HepG2 (cell line): ENCODE measurements around the gene GALNTL6. TPM values are rescaled to one million over a fixed set of nuclear protein-coding genes. Genes with fewer than 3 reads are reported as not detected.

ENCODE experiments used
- ATAC-seq: fragments of 200-7000 bp; cut with Tn5 transposase; 3 replicates; pipeline ENCODE4 v1.9.1; 2020; ENCODE audit warnings: mild to moderate bottlenecking, moderate library complexity
- BruUV-seq: library from RNA; stranded (reverse); fragments of 400-500 nt; replicated peaks from 2 replicates; lab custom pipeline; 2021; lab: Mats Ljungman, UMichigan
- CTCF ChIA-PET: fragments of 300-600 bp; formaldehyde crosslinking; extraction: SDS; loops from one replicate; lab custom pipeline; 2021; ENCODE audit warnings: low total read pairs, inconsistent platforms, low intra/inter-chr PET ratio; lab: Yijun Ruan, JAX
- POLR2A ChIA-PET: fragments of 350-600 bp; sonication (Branson Sonifier 250); formaldehyde crosslinking; loops from one replicate; lab custom pipeline; 2020; ENCODE audit warnings: antibody characterized with exemption, inconsistent platforms; lab: Yijun Ruan, JAX
- DNase-seq: peaks from one replicate; pipeline ENCODE4 v3.0.0-alpha.2; 2015; ENCODE audit warnings: low spot score
- FAIRE-seq: peaks from 3 replicates; lab custom pipeline; 2011; peaks lifted over from hg19 to GRCh38; lab: Jason Lieb, UNC
- H2AFZ ChIP-seq: one replicate; pipeline ENCODE4 v1.6.1; 2011; ENCODE audit warnings: low read length, inconsistent platforms
- H3K27ac ChIP-seq: fragments of 300-600 bp; 3 replicates; pipeline ENCODE4 v1.8.0; 2011; ENCODE audit warnings: mixed run types, mild to moderate bottlenecking, mixed read lengths, low read length, inconsistent platforms; ENCODE audit not compliant: insufficient read depth; ENCODE audit errors: extremely low read length
- H3K27me3 ChIP-seq, 2 experiments: fragments of 200-600 bp in 1 of 2; 2 replicates in 1 of 2; 3 replicates in 1 of 2; pipeline versions ENCODE4 v1.6.0 to v1.8.0; 2011; ENCODE audit warnings: low read length in 2 of 2, mild to moderate bottlenecking in 2 of 2, moderate library complexity in 2 of 2, inconsistent platforms in 1 of 2; ENCODE audit not compliant: insufficient read depth in 2 of 2, control insufficient read depth in 1 of 2
- H3K36me3 ChIP-seq, 2 experiments: fragments of 200-600 bp in 1 of 2; replicated peaks in 1 of 2; 2 replicates in 1 of 2; 3 replicates in 1 of 2; pipeline versions ENCODE4 v1.5.1 to v1.8.0; 2011; ENCODE audit warnings: low read length in 2 of 2, inconsistent platforms in 1 of 2; ENCODE audit not compliant: insufficient read depth in 2 of 2, control insufficient read depth in 1 of 2
- H3K4me1 ChIP-seq: 2 replicates; pipeline ENCODE4 v1.5.1; 2012; ENCODE audit warnings: low read length, inconsistent platforms; ENCODE audit not compliant: insufficient read depth
- H3K4me2 ChIP-seq: 2 replicates; pipeline ENCODE4 v1.6.0; 2011; ENCODE audit warnings: low read depth, low read length, inconsistent platforms
- H3K4me3 ChIP-seq, 3 experiments: fragments of 200-600 bp in 1 of 3; sonication (generic), shearing (Covaris generic) in 1 of 3; replicated peaks in 1 of 3; 2 replicates each; pipeline ENCODE4 v1.5.1; 2011 to 2016; ENCODE audit warnings: low read length in 3 of 3, inconsistent platforms in 2 of 3, low read depth in 2 of 3, mild to moderate bottlenecking in 2 of 3, control low read depth in 1 of 3, mixed read lengths in 1 of 3; ENCODE audit not compliant: insufficient read depth in 1 of 3
- H3K79me2 ChIP-seq: one replicate; pipeline ENCODE4 v1.6.1; 2011; ENCODE audit warnings: low read length, inconsistent platforms; ENCODE audit not compliant: insufficient read depth
- H3K9ac ChIP-seq: 2 replicates; pipeline ENCODE4 v1.6.0; 2011; ENCODE audit warnings: mild to moderate bottlenecking, low read depth, low read length, inconsistent platforms; ENCODE audit not compliant: insufficient read depth
- H3K9me3 ChIP-seq: 2 replicates; pipeline ENCODE4 v1.5.1; 2012; ENCODE audit warnings: mild to moderate bottlenecking, low read length
- H4K20me1 ChIP-seq: 2 replicates; pipeline ENCODE4 v1.6.0; 2011; ENCODE audit warnings: inconsistent platforms, mild to moderate bottlenecking, low read length, moderate library complexity; ENCODE audit not compliant: insufficient read depth
- EP300 ChIP-seq, 3 experiments: sonication (generic) in 1 of 3; formaldehyde crosslinking in 1 of 3; IDR thresholded peaks; 2 replicates each; pipeline versions ENCODE4 v1.5.1 to v1.6.1; 2011 to 2020; ENCODE audit warnings: low read depth in 2 of 3, low read length in 2 of 3, borderline replicate concordance in 1 of 3, improper control_type of control experiment in 1 of 3, mild to moderate bottlenecking in 1 of 3, missing genetic modification reagents in 1 of 3, moderate library complexity in 1 of 3
- FOXP1 ChIP-seq, 2 experiments: fragments of 450-650 bp in 1 of 2; IDR thresholded peaks; 2 replicates each; pipeline ENCODE4 v1.6.1; 2017 to 2018; ENCODE audit warnings: antibody characterized with exemption in 1 of 2
- HDAC1 ChIP-seq: sonication (generic); formaldehyde crosslinking; IDR thresholded peaks from 2 replicates; pipeline ENCODE4 v1.5.1; 2020; ENCODE audit warnings: mild to moderate bottlenecking, missing genetic modification reagents
- HOXD1 ChIP-seq: sonication (generic); formaldehyde crosslinking; IDR thresholded peaks from 2 replicates; pipeline ENCODE4 v1.5.0; 2020; ENCODE audit warnings: missing genetic modification reagents
- IRX3 ChIP-seq: sonication (generic); formaldehyde crosslinking; IDR thresholded peaks from 2 replicates; pipeline ENCODE4 v1.8.1; 2023; ENCODE audit warnings: mild to moderate bottlenecking, low read depth, missing genetic modification reagents, borderline replicate concordance
- KDM4B ChIP-seq: sonication (generic); formaldehyde crosslinking; IDR thresholded peaks from 2 replicates; pipeline ENCODE4 v1.4.0; 2020; ENCODE audit warnings: missing genetic modification reagents
- MLLT10 ChIP-seq: sonication (generic); formaldehyde crosslinking; IDR thresholded peaks from 2 replicates; pipeline ENCODE4 v1.4.0; 2020; ENCODE audit warnings: missing genetic modification reagents
- PCBP2 ChIP-seq: fragments of 200-400 bp; formaldehyde crosslinking; optimal IDR thresholded peaks from 2 replicates; pipeline ENCODE3; 2018; ENCODE audit warnings: low read length, low read depth; ENCODE audit not compliant: poor library complexity, severe bottlenecking
- POGZ ChIP-seq: sonication (generic); formaldehyde crosslinking; IDR thresholded peaks from 2 replicates; pipeline ENCODE4 v1.4.0; 2020; ENCODE audit warnings: mild to moderate bottlenecking, missing genetic modification reagents
- PRMT3 ChIP-seq: sonication (generic); formaldehyde crosslinking; IDR thresholded peaks from 2 replicates; pipeline ENCODE4 v1.8.1; 2022; ENCODE audit warnings: low read depth, mild to moderate bottlenecking, moderate library complexity, missing genetic modification reagents, borderline replicate concordance
- SALL2 ChIP-seq: sonication (generic); formaldehyde crosslinking; IDR thresholded peaks from 2 replicates; pipeline ENCODE4 v1.8.1; 2023; ENCODE audit warnings: mild to moderate bottlenecking, missing genetic modification reagents, inconsistent platforms
- SETDB1 ChIP-seq: sonication (generic); formaldehyde crosslinking; IDR thresholded peaks from 2 replicates; pipeline ENCODE4 v1.5.1; 2020; ENCODE audit warnings: missing genetic modification reagents, mild to moderate bottlenecking, borderline replicate concordance
- TBP ChIP-seq: sonication (generic); formaldehyde crosslinking; IDR thresholded peaks from 2 replicates; pipeline ENCODE4 v1.5.0; 2020; ENCODE audit warnings: missing genetic modification reagents
- ZNF251 ChIP-seq: sonication (generic); formaldehyde crosslinking; IDR thresholded peaks from 2 replicates; pipeline ENCODE4 v1.9.0; 2021; ENCODE audit warnings: mild to moderate bottlenecking, missing genetic modification reagents
- ZNF296 ChIP-seq: sonication (generic); formaldehyde crosslinking; conservative IDR thresholded peaks from 2 replicates; pipeline ENCODE4 v1.5.0; 2020; ENCODE audit warnings: mild to moderate bottlenecking, missing genetic modification reagents
- ZSCAN12 ChIP-seq: sonication (generic); formaldehyde crosslinking; IDR thresholded peaks from 2 replicates; pipeline ENCODE4 v1.9.0; 2021; ENCODE audit warnings: mild to moderate bottlenecking, missing genetic modification reagents
- WGBS: methylation state at CpG from one replicate; pipeline ENCODE4 v1.1.6; 2017; ENCODE audit warnings: low lambda C conversion rate; 5-methylcytosine and 5-hydroxymethylcytosine counted together
- in situ Hi-C: cut with HindIII; loops from 2 replicates; pipeline ENCODE4 v1.10.0; 2017; ENCODE audit warnings: low pct_unique_long_range_greater_than_20kb; ENCODE audit not compliant: extremely low pct_ligation_motif_present
- intact Hi-C: fragments of 100-400 bp; cut with micrococcal nuclease; formaldehyde crosslinking; loops from one replicate; pipeline ENCODE4 v1.10.0; 2022; ENCODE audit not compliant: unreplicated experiment
- polyA plus RNA-seq, 8 experiments: library from polyadenylated mRNA; depleted of rRNA in 3 of 8; stranded (reverse) in 7 of 8; unstranded in 1 of 8; fragments of >200 nt; fragmentation: Illumina TruSeq in 4 of 8; extraction: Trizol in 4 of 8; gene quantifications; 2 replicates each; pipeline versions ENCODE4 v1.2.1 to v1.2.3, GENCODE V29; 2011 to 2016; ENCODE audit warnings: low read depth in 4 of 8, missing spikeins in 1 of 8, mixed read lengths in 1 of 8; ENCODE audit not compliant: insufficient read depth in 1 of 8
- total RNA-seq, 5 experiments: library from RNA; depleted of rRNA; stranded (reverse); fragments of >200 nt; fragmentation: Illumina TruSeq; extraction: Trizol; gene quantifications; 2 replicates each; pipeline ENCODE4 v1.2.3, GENCODE V29; 2016; ENCODE audit warnings: low read depth in 1 of 5
- TF ChIP-seq, protein P1 (sequence below): sonication (generic); formaldehyde crosslinking; IDR thresholded peaks from 2 replicates; pipeline ENCODE4 v1.8.0; 2022; ENCODE audit warnings: mild to moderate bottlenecking, missing genetic modification reagents; ENCODE audit not compliant: insufficient replicate concordance
- TF ChIP-seq, protein P2 (sequence below): sonication (generic); formaldehyde crosslinking; IDR thresholded peaks from 2 replicates; pipeline ENCODE4 v1.5.1; 2020; ENCODE audit warnings: mild to moderate bottlenecking, missing genetic modification reagents, moderate library complexity

The GALNTL6 gene
- total and polyA plus RNA-seq, 2 of the 13 experiments (the other 11 are each of a cell fraction or from before 2014, with no cell fraction given): not detected

DNA sequence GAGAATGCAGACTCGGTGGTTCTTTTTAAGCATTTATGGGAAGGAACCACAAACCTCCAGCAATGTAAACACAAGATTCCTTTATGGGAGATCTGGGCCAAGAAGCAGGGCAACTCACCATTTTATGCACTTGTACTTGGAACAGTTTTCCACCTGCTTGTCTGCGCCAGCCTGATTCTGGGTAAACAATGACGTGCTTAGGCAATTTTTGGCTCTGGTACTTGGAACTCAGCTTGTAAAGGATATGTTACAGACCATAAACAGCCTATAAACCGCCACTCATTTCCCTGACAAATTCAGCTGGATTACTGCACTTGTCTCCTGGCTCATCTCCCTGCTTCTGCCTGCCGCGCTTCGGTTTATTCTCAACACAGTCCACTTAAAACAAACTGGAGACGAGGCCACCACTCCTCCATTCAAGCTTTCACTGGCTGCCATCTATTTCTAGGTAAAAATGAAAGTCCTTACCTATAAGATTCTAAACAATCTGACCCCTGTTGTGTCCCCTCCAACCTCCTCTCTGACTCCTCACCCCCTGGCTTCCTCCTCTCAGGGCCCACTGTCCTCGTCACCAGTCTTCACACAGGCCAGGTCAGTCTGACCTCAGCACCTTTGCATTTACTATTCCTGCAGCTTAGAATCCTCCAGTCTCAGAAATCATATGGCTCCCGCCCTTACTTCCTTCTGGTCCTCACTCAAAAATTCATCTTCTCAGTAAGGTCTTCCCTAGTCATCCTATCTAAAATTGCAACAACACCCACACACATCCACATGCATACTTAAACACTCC lies 1149.6 kb downstream of the GALNTL6 start:
- TF ChIP-seq PRMT3: no peak
- TF ChIP-seq, protein P1, sequence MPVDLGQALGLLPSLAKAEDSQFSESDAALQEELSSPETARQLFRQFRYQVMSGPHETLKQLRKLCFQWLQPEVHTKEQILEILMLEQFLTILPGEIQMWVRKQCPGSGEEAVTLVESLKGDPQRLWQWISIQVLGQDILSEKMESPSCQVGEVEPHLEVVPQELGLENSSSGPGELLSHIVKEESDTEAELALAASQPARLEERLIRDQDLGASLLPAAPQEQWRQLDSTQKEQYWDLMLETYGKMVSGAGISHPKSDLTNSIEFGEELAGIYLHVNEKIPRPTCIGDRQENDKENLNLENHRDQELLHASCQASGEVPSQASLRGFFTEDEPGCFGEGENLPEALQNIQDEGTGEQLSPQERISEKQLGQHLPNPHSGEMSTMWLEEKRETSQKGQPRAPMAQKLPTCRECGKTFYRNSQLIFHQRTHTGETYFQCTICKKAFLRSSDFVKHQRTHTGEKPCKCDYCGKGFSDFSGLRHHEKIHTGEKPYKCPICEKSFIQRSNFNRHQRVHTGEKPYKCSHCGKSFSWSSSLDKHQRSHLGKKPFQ (CRISPR knock-in tag): no peak
- TF ChIP-seq, protein P2, sequence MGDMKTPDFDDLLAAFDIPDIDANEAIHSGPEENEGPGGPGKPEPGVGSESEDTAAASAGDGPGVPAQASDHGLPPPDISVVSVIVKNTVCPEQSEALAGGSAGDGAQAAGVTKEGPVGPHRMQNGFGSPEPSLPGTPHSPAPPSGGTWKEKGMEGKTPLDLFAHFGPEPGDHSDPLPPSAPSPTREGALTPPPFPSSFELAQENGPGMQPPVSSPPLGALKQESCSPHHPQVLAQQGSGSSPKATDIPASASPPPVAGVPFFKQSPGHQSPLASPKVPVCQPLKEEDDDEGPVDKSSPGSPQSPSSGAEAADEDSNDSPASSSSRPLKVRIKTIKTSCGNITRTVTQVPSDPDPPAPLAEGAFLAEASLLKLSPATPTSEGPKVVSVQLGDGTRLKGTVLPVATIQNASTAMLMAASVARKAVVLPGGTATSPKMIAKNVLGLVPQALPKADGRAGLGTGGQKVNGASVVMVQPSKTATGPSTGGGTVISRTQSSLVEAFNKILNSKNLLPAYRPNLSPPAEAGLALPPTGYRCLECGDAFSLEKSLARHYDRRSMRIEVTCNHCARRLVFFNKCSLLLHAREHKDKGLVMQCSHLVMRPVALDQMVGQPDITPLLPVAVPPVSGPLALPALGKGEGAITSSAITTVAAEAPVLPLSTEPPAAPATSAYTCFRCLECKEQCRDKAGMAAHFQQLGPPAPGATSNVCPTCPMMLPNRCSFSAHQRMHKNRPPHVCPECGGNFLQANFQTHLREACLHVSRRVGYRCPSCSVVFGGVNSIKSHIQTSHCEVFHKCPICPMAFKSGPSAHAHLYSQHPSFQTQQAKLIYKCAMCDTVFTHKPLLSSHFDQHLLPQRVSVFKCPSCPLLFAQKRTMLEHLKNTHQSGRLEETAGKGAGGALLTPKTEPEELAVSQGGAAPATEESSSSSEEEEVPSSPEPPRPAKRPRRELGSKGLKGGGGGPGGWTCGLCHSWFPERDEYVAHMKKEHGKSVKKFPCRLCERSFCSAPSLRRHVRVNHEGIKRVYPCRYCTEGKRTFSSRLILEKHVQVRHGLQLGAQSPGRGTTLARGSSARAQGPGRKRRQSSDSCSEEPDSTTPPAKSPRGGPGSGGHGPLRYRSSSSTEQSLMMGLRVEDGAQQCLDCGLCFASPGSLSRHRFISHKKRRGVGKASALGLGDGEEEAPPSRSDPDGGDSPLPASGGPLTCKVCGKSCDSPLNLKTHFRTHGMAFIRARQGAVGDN: no peak
- no peak for TF ChIP-seq ZSCAN12
- TF ChIP-seq FOXP1 (IDR thresholded peaks at IDR 0.05): no peak
- no peak for TF ChIP-seq FOXP1 (CRISPR knock-in tag; IDR thresholded peaks at IDR 0.05)
- no peak for TF ChIP-seq TBP (CRISPR knock-in tag)
- TF ChIP-seq HOXD1: no peak
- TF ChIP-seq IRX3 (CRISPR knock-in tag): no peak
- no peak for TF ChIP-seq MLLT10 (CRISPR knock-in tag)
- no peak for TF ChIP-seq SALL2
- TF ChIP-seq PCBP2: no peak
- no peak for TF ChIP-seq HDAC1 (CRISPR knock-in tag)
- no peak for TF ChIP-seq KDM4B (CRISPR knock-in tag)
- TF ChIP-seq SETDB1 (CRISPR knock-in tag): no peak
- no peak for TF ChIP-seq POGZ (CRISPR knock-in tag)
- TF ChIP-seq EP300 (IDR thresholded peaks at IDR 0.05; ENCODE audit: low read depth in 2 of 2, low read length in 2 of 2): no peak
- TF ChIP-seq EP300 (CRISPR knock-in tag; IDR thresholded peaks at IDR 0.05; ENCODE audit: borderline replicate concordance): no peak
- TF ChIP-seq ZNF296: no peak
- TF ChIP-seq ZNF251 (CRISPR knock-in tag): no peak
- Histone ChIP-seq H3K4me3 (no peak overlapping the region), H3K9ac (no peak overlapping the region), H3K27ac (no peak overlapping the region), H3K4me1 (no peaks in the 10 kb centered on the region), H3K79me2 (no peaks in the 10 kb centered on the region), H3K27me3 (no peaks in the 10 kb centered on the region; a peak in 1 of 5 replicates), H3K9me3 (no peaks in the 10 kb centered on the region), H2AFZ (no peak overlapping the region), H3K4me2 (no peak overlapping the region), H4K20me1 (no peaks in the 10 kb centered on the region), H3K36me3 (no peaks in the 10 kb centered on the region)
- no TSS peak for BruUV-seq
- ChIA-PET CTCF (no interaction called here), POLR2A (no interaction called here)
- ATAC-seq (no peak), DNase-seq (no peak), FAIRE-seq (no peak)
- intact Hi-C loops: no loop called here
- WGBS: 30% methylated on average over 9 of the region's 10 CpGs
- in situ Hi-C loops: no loop called here
